Stimulated activated CD4-positive, alpha-beta T cell treated with anti-CD3 and anti-CD28 coated beads, Interleukin-4, amount 100 ng/mL, for 1 hour (primary cell): ENCODE results near the gene ISOC2.

Experiments
- DNase-seq: peaks from one replicate; pipeline ENCODE4 v3.0.0-alpha.2; 2020

The ISOC2 gene

GRCh38 chr19:55476100-55476775 lies 14.8 kb upstream of the ISOC2 start, which contains the start of gene ZNF628:
Gene ZNF628 (plus strand): TSS chr19:55476617. CDS start chr19:55479911, 3,294 bp downstream.
- peak; percentile 98 for DNase-seq

- DNase-seq: no peak
These were observed 13.1 kb upstream of the ISOC2 start for GRCh38 chr19:55474269-55475265.

- DNase-seq: no peak
These were observed 12.0 kb upstream of the ISOC2 start for GRCh38 chr19:55473225-55474012.

GRCh38 chr19:55472463-55472862 lies 11.0 kb upstream of the ISOC2 start:
- no peak for DNase-seq

- DNase-seq: no peak
These were observed 9.8 kb upstream of the ISOC2 start for GRCh38 chr19:55471266-55471665.

- no peak for DNase-seq
These were observed 6.6 kb upstream of the ISOC2 start for GRCh38 chr19:55468054-55468393.

GRCh38 chr19:55467236-55468053 lies 6.0 kb upstream of the ISOC2 start:
- DNase-seq: peak; percentile 72

- no peak for DNase-seq
These were observed 4.8 kb upstream of the ISOC2 start for GRCh38 chr19:55466241-55466614.

- DNase-seq: no peak
These were observed 4.2 kb upstream of the ISOC2 start for GRCh38 chr19:55465460-55466240.

- DNase-seq: no peak
These were observed 3.2 kb upstream of the ISOC2 start, which contains the start of gene C19orf85 for GRCh38 chr19:55464662-55465054. Gene C19orf85 (minus strand): TSS chr19:55464751. CDS start chr19:55464554, 197 bp downstream.

- DNase-seq: no peak
These were observed 2.7 kb upstream of the ISOC2 start for GRCh38 chr19:55464039-55464661.

GRCh38 chr19:55463583-55464031 lies 2.2 kb upstream of the ISOC2 start:
- DNase-seq: no peak

- DNase-seq: no peak
These were observed 1.3 kb upstream of the ISOC2 start for GRCh38 chr19:55462722-55463121.

GRCh38 chr19:55461974-55462626 lies 658 bp upstream of the ISOC2 start:
- DNase-seq: no peak

GRCh38 chr19:55460670-55461258 lies 678 bp downstream of the ISOC2 start:
- peak; percentile 43 for DNase-seq

- no peak for DNase-seq
These were observed 1.3 kb downstream of the ISOC2 start for GRCh38 chr19:55459950-55460657.

GRCh38 chr19:55459551-55459949 lies 1.9 kb downstream of the ISOC2 start:
- no peak for DNase-seq

GRCh38 chr19:55457683-55458457 lies 3.6 kb downstream of the ISOC2 start:
- no peak for DNase-seq
